Measurements from ENCODE around the gene CYB561A3. TPM values are rescaled to one million over a fixed set of nuclear protein-coding genes. Genes with fewer than 3 reads are reported as not detected.

The CYB561A3 gene
- total and polyA plus RNA-seq, 2 of the 13 experiments (the other 11 are each of a cell fraction or from before 2014, with no cell fraction given): 11.4 to 14.9 TPM

DNA sequence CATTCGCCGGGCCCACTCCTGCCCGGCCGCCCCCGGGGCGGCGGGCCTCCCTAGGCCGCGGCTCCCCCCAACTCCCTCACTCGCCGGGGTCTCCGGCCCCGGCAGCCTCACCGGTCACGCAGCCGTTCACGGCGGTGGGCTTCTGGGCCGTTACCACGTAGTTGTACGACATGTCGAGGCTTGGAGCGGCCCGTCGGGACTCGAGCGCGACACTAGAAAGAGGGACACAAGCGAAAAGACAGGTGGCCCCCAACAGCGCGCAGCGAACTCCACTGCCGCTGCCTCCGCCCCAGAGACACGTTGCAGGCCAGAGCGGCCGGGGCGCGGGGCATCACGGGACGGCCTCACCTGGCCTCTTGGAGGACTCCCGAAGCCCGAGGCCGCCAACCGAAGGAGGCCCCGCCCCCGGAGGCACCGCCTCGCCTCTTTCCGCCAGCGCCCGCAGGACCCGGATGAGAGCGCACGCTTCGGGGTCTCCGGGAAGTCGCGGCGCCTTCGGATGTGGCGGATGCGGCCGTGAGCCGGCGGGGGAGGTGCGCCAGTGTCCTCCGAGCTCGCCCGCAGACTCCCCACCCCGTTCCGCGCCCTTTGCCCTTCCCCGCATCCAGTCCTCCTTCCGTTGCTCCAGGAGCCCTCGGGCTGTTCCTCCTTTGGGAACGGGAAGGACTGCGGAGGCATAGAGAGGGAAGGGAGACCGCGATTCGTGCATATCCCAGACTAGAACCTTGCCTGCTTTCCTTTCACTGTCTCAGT is 28.7 kb downstream of the CYB561A3 start, which contains the start of the genes DDB1 and TKFC (continued):
- no peak; the same call in 1 of the 2 replicates for TF ChIP-seq TSC22D2 (CRISPR knock-in tag; IDR thresholded peaks at IDR 0.05; ENCODE audit: borderline replicate concordance)
- TF ChIP-seq DPF2 (CRISPR knock-in tag; IDR thresholded peaks at IDR 0.05; ENCODE audit: borderline replicate concordance, low read depth): no peak
- TF ChIP-seq BRCA1 (CRISPR knock-in tag; IDR thresholded peaks at IDR 0.05): no peak
- no peak for TF ChIP-seq ZBTB21 (CRISPR knock-in tag; IDR thresholded peaks at IDR 0.05)
- TF ChIP-seq PHF21A (CRISPR knock-in tag; IDR thresholded peaks at IDR 0.05): no peak
- peak; percentile 37; the same call in 1 of the 2 replicates for TF ChIP-seq CREM (IDR thresholded peaks at IDR 0.05)
- no peak for TF ChIP-seq CREM (CRISPR knock-in tag; IDR thresholded peaks at IDR 0.05)
- TF ChIP-seq ZMAT5 (CRISPR knock-in tag; IDR thresholded peaks at IDR 0.05; ENCODE audit: borderline replicate concordance, low read depth): no peak
- no peak for TF ChIP-seq ZNF432 (CRISPR knock-in tag; IDR thresholded peaks at IDR 0.05; ENCODE audit: borderline replicate concordance)
- peak; percentile 93 for TF ChIP-seq ZNF350 (CRISPR knock-in tag; IDR thresholded peaks at IDR 0.05; ENCODE audit: borderline replicate concordance, low read depth)
- no peak for TF ChIP-seq MTA3 (CRISPR knock-in tag; IDR thresholded peaks at IDR 0.05)
- TF ChIP-seq ZMYM4 (CRISPR knock-in tag; IDR thresholded peaks at IDR 0.05): peak; percentile 75
- peak; percentile 80 for TF ChIP-seq AGO2 (optimal IDR thresholded peaks at IDR 0.05; ENCODE audit: low read depth, low read length)
- TF ChIP-seq FLYWCH1 (CRISPR knock-in tag; IDR thresholded peaks at IDR 0.05): no peak
- TF ChIP-seq ZNF367 (CRISPR knock-in tag; IDR thresholded peaks at IDR 0.05; ENCODE audit: borderline replicate concordance): no peak
- no peak for TF ChIP-seq ZFP37 (CRISPR knock-in tag; IDR thresholded peaks at IDR 0.05; ENCODE audit: borderline replicate concordance)
- peak; percentile 94 for TF ChIP-seq TAF1 (CRISPR knock-in tag; IDR thresholded peaks at IDR 0.05)
- TF ChIP-seq, protein P1, sequence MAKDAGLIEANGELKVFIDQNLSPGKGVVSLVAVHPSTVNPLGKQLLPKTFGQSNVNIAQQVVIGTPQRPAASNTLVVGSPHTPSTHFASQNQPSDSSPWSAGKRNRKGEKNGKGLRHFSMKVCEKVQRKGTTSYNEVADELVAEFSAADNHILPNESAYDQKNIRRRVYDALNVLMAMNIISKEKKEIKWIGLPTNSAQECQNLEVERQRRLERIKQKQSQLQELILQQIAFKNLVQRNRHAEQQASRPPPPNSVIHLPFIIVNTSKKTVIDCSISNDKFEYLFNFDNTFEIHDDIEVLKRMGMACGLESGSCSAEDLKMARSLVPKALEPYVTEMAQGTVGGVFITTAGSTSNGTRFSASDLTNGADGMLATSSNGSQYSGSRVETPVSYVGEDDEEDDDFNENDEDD (CRISPR knock-in tag; IDR thresholded peaks at IDR 0.05; ENCODE audit: borderline replicate concordance): peak; percentile 53; the same call in 1 of the 2 replicates
- TF ChIP-seq GPN1 (CRISPR knock-in tag; IDR thresholded peaks at IDR 0.05; ENCODE audit: borderline replicate concordance): no peak
- no peak for TF ChIP-seq TRIM22 (IDR thresholded peaks at IDR 0.05)
- TF ChIP-seq FOXC1 (CRISPR knock-in tag; IDR thresholded peaks at IDR 0.05; ENCODE audit: borderline replicate concordance): peak; percentile 91
- TF ChIP-seq KDM1A (CRISPR knock-in tag; IDR thresholded peaks at IDR 0.05): 0 out of 2 replicates have a peak, but pooled peaks have one; percentile 22
- TF ChIP-seq ZNF766 (CRISPR knock-in tag; IDR thresholded peaks at IDR 0.05; ENCODE audit: borderline replicate concordance): peak; percentile 94; the same call in 1 of the 2 replicates
- no peak for TF ChIP-seq NR1H2 (CRISPR knock-in tag; IDR thresholded peaks at IDR 0.05; ENCODE audit: borderline replicate concordance, low read depth)
- peak; percentile 47; the same call in 1 of the 2 replicates for TF ChIP-seq FOSL2 (CRISPR knock-in tag; IDR thresholded peaks at IDR 0.05)
- TF ChIP-seq SALL2 (CRISPR knock-in tag; IDR thresholded peaks at IDR 0.05): peak; percentile 57; the same call in 1 of the 2 replicates
- TF ChIP-seq ZNF878 (CRISPR knock-in tag; IDR thresholded peaks at IDR 0.05): peak; percentile 95

Measured in HepG2 (cell line).